HG02623 (cell line): Measurements from ENCODE around the gene ATF4.
A peak's percentile ranks its signal among the peaks of the same experiment; 100 is the strongest.

ENCODE experiments used
- ATAC-seq: cut with Tn5 transposase; IDR thresholded peaks from one replicate; pipeline ENCODE4 v1.9.1; 2021; ENCODE audit warnings: moderate library complexity; ENCODE audit not compliant: unreplicated experiment

The ATF4 gene

GRCh38 chr22:39520226-39521105 lies at the start of gene ATF4:
TSS of gene ATF4 (plus strand) at chr22:39520562. CDS start at chr22:39521446, 884 bp downstream.
- ATAC-seq, result peak; percentile 37

- ATAC-seq, result peak; percentile 49
Observed at GRCh38 chr22:39471381-39472141, 48.8 kb upstream of the ATF4 start.

DNA sequence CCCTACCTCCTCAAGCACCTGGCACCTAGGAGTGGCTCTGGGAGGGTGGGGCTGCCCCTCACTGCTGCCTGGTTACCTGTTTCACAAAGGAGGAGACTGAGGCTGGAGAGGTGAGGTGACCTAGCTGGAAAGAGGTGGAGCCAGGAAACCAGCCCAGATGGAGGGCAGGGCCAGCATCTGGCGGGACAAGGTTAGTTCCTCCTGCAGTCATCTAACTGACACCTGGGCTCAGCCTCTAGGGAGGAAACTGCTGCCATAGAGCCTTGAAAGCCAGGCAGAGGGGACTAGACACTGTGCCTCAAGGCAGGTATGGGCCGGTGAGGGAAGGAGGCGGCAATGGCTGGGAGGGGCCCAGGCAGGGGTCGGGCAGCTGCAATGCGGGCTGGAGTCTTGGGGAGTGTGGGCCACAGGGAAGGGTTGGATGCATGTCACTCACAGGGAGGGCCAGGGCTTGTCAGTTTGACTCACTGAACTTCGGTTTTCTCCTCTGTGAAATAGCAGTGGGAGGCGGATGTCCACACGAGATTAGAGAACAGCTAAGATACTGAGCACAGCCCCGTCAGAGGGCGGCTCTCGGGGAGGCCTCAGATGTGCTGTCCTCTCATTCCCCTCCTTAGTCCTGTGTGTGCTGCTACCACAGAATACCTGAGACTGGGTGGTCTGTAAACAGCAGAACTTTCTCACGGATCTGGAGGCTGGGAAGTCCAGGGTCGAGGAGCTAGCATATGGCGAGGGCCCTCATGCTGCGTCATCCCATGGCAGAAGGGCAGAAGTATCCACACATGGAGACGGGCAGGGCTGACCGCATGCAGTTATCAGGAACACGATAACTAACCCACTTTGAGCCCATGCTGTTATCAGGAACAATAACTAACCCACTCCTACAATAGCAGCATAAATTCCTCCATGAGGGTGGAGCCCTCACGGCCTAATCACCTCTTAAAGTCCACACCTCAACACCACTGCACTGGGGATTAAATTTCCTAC lies 47.5 kb upstream of the ATF4 start:
- no peak for ATAC-seq

DNA sequence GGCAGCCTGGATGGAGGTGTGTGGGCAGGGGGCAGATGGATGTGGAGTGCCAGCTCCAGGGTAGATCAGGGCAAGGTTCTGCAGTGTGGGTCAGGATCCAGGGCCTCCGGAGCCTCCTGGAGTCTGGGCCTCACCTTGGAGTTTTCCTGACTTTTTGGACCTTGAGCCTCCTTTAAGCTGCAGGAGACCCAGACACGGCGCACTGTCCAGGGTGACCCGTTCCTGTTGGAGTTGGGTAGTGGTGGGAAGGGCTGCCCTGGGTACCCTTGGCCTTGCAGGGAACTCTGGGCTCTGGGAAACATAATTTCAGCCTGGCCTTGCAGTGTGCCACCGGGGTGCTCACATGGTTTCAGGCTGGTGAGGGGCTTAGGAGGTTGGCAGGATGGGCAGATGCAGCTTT lies 46.5 kb upstream of the ATF4 start:
- ATAC-seq, result no peak

- no peak for ATAC-seq
Observed at GRCh38 chr22:39474351-39475111, 45.8 kb upstream of the ATF4 start.

DNA sequence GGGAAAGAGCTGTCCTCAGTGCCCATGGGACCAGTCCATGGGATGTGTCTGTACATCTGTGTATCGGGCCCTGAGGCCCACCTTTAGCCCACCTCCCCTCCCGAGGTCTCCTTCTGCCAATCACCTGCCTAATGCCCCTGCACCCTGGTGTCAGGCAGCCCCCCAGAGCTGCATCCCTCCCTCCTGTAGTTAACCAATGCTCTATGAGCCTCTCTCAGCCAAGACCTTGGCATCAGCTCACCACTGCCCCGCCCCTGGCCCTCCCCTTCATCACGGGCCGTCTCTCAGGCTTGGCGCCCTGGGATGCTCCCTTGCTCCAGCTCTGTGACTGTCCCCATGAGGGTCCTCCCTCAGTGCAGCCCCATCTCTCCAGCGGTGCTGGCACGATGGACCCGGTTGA lies 45.0 kb upstream of the ATF4 start:
- ATAC-seq, result no peak

- no peak for ATAC-seq
Observed at GRCh38 chr22:39475902-39476301, 44.5 kb upstream of the ATF4 start.

GRCh38 chr22:39476664-39477063 lies 43.7 kb upstream of the ATF4 start:
- ATAC-seq, result no peak

- ATAC-seq, result no peak
Observed at GRCh38 chr22:39477542-39477941, 42.8 kb upstream of the ATF4 start.

GRCh38 chr22:39478441-39478850 lies 41.9 kb upstream of the ATF4 start:
- no peak for ATAC-seq

DNA sequence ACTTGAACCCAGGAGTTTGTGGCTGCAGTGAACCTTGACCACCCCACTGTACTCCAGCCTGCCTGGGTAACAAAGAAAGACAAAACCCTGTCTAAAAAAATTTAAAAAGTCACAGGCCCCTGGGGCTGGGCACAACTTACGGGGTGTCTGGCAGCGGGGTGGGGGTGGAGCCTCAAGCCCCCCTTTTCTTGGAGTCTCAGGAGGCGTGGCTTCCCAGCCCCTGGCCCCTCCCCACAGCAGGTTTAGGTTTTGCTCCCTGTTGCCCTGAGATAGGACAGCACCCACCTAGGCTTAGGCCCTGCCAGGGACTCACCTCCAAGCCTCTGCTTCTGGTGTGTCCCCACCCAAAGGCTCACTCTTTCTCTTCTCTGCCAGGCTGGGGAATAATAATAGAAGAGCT lies 41.1 kb upstream of the ATF4 start:
- ATAC-seq, result no peak

DNA sequence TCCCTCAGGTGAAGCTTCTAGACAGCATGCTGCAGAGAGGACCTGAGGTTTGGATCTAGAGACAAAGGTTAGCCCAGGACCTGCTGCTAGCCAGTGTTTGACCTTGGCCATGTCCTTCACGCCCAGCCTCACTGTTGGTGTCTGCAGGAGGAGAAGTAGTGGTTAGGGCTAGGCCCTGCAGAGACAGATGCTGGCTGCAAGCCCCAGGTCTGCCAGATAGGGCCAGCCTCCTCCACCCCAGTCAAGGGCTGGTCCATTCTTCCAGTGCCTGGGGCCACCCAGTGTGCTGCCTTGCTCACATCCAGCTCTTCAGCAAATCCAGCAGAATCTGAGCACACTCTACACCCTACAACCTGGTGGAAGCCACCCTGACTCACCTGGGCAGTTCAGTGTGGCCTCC lies 39.8 kb upstream of the ATF4 start:
- ATAC-seq, result no peak

GRCh38 chr22:39481054-39481453 lies 39.3 kb upstream of the ATF4 start:
- ATAC-seq, result no peak

GRCh38 chr22:39481595-39481994 lies 38.8 kb upstream of the ATF4 start:
- no peak for ATAC-seq

DNA sequence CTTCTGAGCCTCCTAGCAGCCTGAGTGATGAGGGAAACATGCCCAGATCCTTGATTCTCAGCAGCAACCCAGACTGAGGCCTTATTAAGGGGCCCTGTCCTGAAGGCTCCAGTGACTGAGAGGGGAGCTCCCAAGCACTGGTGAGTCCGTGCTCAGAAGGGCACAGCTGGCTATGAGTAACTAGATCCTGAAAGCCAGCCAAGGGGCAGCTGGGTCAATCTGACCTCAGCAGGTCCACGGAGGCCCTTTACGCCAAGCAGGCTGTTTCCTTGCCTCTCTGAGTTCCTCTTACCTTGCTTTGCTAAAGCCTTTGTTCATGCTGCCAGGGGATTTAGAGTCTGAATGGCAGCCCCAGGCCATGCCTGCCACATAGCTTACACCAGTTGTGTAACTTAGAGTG lies 37.6 kb upstream of the ATF4 start:
- no peak for ATAC-seq

DNA sequence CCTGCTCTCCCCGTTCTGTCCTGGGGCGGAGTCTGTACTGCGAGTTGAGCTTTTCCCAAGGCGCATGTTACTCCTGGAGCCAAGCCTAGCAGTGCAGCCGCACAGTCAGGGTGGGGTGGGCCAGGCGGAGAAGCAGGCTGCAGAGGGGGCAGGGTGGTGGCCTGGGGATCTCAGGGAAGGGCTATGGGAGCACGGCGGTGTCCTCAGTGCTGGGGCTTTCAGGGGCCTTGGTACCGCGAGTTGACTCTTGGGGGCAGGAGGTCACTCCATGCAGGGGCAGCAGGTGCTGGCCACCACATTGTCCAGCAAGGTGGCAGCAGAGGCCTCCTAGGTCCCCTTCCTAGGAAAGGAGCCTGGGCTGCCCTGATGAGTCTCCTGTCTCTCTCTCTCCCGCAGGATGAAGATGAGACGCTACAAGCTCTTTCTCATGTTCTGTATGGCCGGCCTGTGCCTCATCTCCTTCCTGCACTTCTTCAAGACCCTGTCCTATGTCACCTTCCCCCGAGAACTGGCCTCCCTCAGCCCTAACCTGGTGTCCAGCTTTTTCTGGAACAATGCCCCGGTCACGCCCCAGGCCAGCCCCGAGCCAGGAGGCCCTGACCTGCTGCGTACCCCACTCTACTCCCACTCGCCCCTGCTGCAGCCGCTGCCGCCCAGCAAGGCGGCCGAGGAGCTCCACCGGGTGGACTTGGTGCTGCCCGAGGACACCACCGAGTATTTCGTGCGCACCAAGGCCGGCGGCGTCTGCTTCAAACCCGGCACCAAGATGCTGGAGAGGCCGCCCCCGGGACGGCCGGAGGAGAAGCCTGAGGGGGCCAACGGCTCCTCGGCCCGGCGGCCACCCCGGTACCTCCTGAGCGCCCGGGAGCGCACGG lies 33.2 kb upstream of the ATF4 start:
- no peak for ATAC-seq

- no peak for ATAC-seq
Observed at GRCh38 chr22:39487826-39488520, 32.4 kb upstream of the ATF4 start.

- no peak for ATAC-seq
Observed at GRCh38 chr22:39488563-39489083, 31.7 kb upstream of the ATF4 start.
